ENCODE results near the gene ARMC6. TPM values are rescaled to one million over a fixed set of nuclear protein-coding genes. Genes with fewer than 3 reads are reported as not detected.

ARMC6 gene
- total RNA-seq, 1 donor from 2014 or later = 18.1 TPM

DNA sequence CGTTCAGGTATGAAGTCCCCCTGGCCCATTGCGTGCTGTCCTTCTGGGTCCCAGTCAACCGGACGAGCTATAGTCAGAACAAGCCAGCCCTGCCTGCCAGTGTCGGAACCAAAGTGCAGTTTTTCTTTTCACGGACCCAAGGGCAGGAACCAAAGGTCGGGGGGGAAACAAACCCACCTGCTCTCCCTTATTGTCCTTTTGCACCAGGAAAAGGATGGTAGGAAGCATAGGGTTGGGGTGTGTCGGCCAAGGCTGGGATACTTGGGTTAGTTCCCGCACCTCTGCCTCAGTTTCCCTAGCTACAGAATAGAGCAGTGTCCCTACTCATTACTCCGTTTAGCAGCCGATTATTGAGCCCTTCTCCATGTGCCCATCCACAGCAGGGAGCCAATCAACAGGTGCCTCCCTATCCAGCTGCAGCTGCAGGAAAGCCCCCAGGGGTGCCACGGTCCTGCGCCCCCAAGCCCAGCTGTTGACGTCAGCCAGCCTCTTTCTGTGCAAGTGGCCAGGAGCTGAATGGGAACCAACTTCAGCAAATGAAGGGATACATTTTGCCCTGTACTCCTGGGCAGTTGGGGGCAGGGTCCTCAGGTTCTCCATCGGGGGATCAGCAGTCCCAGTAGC is 21.0 kb downstream of the ARMC6 start:
- no peak for DNase-seq (ENCODE audit: low spot score)

DNA sequence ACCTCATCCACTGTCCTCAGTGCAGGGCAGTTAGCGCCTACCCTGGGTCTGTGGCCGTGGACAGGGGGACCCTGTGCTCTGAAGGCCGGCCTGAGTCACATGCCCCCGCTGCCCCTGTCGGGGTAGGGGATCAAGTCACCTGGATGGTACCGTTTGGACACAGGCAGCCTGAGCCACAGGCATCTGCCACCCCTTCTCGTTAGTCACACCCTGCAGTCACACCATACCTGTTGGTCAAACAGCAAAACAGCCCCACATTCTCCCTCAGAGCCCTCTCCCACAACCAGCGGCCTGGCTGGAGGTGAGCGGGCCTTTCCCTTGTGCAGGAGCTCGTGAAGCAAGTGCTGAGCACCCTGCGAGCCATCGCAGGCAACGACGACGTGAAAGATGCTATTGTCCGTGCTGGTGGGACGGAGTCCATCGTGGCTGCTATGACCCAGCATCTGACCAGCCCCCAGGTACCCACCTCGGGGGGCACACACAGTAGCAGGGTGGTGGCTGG is 21.6 kb downstream of the ARMC6 start:
- DNase-seq (ENCODE audit: low spot score) = no peak

DNA sequence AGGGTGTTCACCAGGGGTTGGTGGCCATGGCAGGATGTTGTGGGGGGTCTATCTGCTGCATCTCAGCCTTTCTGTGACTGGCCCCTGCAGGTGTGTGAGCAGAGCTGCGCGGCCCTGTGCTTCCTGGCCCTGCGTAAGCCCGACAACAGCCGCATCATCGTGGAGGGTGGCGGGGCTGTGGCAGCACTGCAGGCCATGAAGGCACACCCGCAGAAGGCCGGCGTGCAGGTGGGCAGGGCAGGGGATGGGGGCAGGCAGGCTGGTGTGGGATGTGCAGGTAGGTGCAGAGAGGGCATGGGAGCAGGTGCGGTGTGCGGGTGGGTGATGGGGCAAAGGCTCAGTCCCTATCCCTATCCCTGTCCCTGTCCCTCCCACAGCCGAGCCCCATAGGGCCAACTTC is 22.3 kb downstream of the ARMC6 start:
- DNase-seq (ENCODE audit: low spot score) = no peak

GRCh38 chr19:19056636-19057275 is 23.4 kb downstream of the ARMC6 start:
- DNase-seq (ENCODE audit: low spot score) = no peak

GRCh38 chr19:19057317-19057716 is 23.9 kb downstream of the ARMC6 start:
- no peak for DNase-seq (ENCODE audit: low spot score)

DNA sequence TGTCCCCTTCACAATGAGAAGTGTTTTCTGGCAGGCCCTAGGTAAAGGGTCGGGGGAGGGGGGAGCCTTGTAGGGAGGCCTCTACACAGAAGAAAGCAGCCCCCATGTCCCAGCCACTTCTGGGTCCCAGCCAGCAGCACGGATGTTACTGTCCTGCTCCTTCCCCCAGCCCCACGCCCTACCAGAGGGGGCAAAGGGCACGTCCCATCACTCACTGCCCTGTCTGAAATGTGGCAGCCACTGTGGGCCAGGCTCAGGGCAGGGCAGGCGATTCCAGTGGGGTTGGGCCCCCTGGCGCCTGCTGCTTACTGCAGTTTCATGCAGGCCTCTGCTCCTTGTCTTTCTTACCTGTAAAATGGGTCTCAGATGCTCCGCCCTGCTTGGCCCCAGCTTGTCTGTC is 24.3 kb downstream of the ARMC6 start:
- no peak for DNase-seq (ENCODE audit: low spot score)

GRCh38 chr19:19059018-19059836 is 25.8 kb downstream of the ARMC6 start:
- DNase-seq (ENCODE audit: low spot score) = no peak

GRCh38 chr19:19059837-19060611 is 26.6 kb downstream of the ARMC6 start:
- no peak for DNase-seq (ENCODE audit: low spot score)

DNA sequence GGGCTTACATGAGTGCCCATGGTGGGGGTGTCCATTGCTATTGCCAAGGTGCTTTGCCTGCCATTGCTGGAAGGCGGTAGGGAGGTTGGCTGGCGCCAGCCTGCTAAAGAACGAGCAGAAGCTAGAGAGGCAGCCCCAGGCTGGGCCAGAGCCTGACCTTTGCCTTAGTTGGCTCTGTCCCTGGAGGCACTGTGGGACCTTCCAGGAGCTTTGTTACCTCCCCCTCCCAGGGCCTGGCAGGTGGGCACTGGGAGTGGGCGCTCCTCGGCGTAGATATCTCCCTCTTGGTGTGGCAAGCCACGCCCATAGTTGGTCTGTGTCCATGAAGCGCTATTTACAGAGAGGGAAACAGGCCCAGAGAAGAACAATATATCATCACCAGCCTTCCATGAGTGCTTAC is 28.1 kb downstream of the ARMC6 start:
- no peak for DNase-seq (ENCODE audit: low spot score)

DNA sequence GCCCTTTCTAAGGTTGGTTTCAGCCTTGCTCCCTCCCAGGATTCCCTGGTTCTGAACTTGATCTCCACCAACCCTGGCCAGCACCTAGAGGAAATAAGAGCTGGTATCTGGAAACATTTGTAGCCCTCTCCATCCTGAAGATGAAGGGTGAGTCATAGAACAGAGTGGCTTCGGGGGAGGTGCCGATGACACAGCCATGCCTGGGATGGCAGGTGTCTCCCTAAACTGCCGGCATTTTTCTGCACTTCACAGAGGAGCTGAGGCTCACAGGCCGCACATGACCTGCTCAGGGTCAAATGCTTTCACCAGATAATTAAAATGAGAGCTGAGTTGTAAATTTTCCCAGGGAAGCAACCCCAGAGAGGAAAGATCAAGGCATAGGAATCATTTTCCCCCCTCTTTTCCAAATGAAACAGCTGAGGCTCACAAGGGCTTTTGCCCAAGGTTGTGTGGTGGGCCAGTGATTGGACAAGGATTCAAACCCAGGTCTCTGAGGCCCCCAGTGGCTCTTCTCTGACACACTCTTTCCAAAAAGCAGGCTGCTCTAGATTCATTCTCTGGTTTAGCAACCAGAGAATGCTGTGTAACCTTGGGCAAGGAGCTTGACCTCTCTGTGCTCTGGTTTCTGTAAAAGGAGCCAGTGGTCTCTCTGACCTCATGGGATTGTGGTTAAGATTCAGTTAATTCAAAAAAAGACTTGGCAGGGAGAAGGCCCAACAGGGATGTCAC is 29.2 kb downstream of the ARMC6 start:
- no peak for DNase-seq (ENCODE audit: low spot score)

GRCh38 chr19:19063183-19064097 is 30.0 kb downstream of the ARMC6 start, which contains the start of gene SLC25A42:
Gene SLC25A42, plus strand, starts transcription at chr19:19063994. Its CDS starts 32,131 bp downstream, at chr19:19096125.
- DNase-seq (ENCODE audit: low spot score) = peak; percentile 99

DNA sequence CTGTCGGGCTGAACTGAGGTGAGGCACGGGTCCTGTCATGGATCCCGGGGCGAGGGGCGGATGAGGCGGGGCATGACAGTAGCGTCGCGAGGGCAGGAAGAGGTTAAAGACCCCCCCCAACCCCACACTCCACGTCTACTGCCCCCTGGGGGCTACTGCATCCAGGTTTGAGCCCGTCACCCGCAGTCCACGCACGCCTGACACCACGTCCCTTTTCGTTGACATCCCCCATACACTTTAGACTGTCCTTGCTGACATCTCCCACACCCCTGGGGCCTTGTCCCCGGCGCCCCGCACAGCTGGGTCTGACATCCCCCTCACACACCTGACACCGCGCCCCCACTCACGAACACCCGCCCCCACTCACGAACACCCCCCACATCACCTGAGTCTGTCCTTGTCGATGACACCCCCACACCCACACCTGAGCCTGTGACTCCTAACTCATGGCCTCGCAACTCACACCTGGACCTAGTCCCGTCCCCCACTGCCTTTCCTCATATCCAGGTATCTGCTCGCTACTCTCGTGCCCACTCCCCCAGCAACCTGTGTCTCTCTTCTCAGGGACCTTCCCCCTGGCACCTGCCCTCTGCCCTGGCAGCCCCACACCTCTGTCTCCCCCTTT is 30.8 kb downstream of the ARMC6 start:
- DNase-seq (ENCODE audit: low spot score) = no peak

DNA sequence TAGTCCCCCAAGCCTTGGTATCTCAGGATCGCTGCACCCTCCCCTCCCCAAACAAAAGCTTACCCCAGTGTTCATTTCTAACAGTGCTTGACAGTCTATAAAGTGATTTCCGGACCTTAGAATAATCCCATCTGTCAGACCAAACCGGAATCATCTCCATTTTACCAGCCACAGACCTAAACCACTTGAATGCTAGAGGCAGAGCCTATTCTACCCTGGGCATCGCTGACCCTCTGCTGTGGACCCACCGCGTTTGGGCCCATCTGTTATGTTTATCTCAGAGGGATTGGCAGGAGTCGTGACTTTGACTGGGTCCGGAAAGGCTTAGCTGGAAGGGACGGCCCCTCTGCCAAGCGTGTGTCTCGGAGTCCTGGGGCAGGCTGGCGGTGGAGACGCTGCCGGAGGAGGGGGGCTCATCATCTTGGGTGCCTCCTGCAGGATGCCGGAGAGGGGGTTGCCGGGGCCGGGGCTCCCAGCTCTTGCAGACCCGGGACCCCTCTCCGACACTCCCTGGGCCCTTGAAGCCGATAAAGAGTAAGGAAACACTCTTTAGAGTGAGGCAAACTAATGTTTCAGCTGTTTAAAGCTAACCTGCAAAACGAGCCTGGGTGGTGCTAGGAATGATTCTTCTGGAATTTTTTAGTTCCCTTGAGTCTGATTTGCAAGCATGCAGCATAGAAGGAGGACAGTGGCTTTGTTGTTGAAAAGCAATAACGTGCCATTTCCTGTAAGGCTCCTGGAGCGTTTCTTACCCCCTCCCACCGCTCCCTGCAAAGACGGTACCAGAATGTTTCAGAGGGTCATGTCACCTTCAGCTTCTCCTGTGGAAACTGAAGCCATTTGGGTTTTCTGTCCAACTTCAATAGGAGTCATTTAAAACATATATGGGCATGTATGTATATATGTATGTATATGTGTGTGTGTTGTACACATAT is 31.7 kb downstream of the ARMC6 start:
- no peak for DNase-seq (ENCODE audit: low spot score)

- DNase-seq (ENCODE audit: low spot score) = no peak
These were observed 34.1 kb downstream of the ARMC6 start for GRCh38 chr19:19067276-19068072.

DNA sequence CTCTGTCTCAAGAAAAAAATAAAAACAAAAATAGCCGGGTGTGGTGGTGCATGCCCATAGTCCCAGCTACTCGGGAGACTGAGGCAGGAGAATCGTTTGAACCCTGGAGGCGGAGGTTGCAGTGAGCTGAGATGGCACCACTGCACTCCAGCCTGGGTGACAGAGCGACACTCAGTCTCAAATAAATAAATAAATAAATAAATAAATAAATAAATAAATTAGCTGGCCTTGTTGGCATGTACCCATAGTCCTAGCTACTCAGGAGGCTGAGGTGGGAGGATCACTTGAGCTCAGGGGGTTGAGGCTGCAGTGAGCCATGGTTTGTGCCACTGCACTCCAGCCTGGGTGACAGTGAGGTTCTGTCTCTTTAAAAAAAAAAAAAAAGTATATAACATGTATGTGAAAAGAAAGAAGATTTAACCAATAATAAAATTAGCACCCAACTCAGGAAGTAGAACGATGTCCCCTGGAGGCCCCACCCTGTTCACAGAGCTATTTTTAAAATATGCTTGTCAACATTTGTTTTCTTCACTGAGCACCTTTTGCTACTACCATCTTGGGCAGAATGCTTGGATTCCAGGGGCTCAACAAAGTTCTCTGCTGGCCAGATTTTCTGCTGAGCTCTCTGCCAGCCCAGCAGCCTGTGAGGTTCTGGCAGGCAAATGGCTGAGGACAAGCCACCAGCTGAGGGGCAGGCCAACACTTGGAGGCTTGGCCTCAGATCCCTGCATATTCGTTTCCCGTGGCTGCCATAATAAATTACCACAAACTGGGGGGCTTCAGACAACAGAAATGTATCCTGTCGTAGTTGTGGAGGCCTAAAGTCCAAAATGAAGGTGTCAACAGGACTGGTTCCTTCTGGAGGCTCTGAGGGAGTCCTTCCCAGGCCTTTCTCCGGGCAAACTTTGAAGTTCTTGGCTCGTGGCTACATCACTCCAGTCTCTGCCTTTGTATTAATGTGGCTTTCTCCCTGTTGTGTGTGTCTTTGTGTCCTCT is 35.6 kb downstream of the ARMC6 start:
- no peak for DNase-seq (ENCODE audit: low spot score)

- DNase-seq (ENCODE audit: low spot score) = no peak
These were observed 38.5 kb downstream of the ARMC6 start for GRCh38 chr19:19071897-19072296.
